HG02759 (cell line): ENCODE results near the gene SCUBE1.
"Not testable (repeated sequence)": the region's sequence is repeated elsewhere in the genome, so short reads cannot be mapped to it uniquely, and the experiment has no call there.

Source experiments
- ATAC-seq: cut with Tn5 transposase; IDR thresholded peaks from one replicate; pipeline ENCODE4 v1.9.1; 2021; ENCODE audit warnings: mild to moderate bottlenecking, moderate library complexity; ENCODE audit not compliant: unreplicated experiment

The SCUBE1 gene

DNA sequence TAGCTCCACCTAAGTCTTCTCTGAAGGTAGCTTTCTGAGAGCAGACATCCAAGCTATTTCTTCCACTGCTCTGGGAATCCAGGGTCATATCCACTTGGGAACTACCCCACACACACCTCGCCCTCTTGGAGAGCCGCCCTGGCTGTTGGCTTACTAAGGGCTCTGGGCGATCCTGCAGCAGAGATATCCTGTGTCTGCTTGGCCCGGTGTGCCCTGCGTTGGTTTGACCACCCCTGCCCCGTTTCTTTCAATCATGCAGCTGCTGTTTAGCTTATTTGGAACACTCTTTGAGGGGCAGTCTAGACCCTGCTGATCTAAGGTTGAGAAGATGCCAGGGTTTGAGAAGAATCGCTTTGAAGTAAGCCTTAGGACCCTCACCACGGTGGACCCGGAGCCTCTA is 17.4 kb upstream of the SCUBE1 start:
- ATAC-seq = no peak

DNA sequence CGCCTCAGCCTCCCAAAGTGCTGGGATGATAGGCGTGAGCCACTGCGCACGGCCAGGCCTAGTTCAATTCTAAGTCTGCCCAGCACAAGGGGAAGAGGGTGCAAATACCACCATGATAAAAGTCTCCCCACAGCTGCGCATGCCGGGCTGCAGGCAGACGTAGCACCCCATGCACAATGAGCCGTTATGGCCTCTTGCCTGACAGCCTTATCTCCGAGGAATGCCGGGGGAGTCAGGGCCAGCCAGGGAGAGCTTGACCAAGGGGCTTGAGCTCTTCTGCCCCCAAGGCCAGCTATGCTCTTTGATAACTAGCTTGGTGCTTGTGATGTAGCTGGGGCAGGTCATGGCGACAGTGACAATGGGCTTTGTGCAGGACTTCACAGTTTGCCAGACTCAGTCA is 13.7 kb upstream of the SCUBE1 start:
- no peak for ATAC-seq

DNA sequence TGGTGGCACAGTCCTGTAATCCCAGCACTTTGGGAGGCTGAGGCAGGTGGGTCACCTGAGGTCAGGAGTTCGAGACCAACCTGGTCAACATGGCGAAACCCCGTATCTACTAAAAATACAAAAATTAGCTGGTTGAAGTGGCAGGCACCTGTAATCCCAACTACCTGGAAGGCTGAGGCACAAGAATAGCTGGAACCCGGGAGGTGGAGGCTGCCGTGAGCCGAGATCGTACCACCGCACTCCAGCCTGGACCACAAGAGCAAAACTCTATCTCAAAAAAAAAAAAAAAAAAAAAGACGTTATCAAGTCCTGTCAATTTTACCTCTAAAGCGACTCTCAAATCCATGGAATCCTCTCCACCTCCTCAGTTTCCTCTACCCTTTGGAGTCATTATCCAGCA is 12.5 kb upstream of the SCUBE1 start:
- ATAC-seq = not testable (repeated sequence)

DNA sequence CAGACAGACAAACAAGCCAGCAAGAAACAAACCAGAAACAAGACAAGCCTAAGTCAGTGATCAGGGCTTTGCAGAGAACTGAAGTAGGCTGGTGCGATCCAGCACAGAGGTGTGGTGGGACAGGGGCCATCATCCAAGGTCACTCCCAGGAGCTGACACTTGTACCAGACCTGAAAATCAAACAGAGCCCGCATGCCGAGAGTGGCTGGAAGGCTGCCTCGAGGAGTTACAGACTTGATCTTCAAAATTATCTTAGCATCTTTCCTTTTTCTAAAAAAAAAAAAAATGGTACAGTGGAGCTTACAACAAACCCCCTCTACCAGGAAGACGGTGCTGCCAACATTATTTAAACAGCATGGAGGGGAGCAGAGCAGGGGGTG is 8.8 kb upstream of the SCUBE1 start:
- ATAC-seq = no peak

- no peak for ATAC-seq
These were observed 6.5 kb upstream of the SCUBE1 start for GRCh38 chr22:43349636-43350035.

DNA sequence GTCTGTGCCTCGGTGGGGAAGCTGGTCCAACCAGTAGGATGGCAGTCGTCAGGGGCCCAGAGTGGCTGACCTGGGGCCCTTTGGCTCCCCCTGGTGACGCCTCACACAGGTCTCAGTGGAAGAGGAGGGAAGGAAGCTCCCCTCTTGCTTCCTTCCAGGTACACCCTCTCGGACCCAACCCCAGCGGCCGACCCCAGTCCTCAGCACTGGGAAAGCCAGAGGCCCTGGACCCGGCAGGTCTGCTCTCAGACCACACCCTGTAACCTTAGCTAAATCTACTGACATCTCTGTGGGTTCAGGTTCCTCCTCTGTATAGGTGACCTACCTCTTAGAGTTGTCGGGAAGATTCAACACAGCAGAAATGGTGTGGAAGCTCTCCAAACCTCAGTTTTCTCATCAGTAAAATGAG is 3.4 kb upstream of the SCUBE1 start:
- ATAC-seq = no peak

- no peak for ATAC-seq
These were observed 2.7 kb upstream of the SCUBE1 start for GRCh38 chr22:43345761-43346301.

DNA sequence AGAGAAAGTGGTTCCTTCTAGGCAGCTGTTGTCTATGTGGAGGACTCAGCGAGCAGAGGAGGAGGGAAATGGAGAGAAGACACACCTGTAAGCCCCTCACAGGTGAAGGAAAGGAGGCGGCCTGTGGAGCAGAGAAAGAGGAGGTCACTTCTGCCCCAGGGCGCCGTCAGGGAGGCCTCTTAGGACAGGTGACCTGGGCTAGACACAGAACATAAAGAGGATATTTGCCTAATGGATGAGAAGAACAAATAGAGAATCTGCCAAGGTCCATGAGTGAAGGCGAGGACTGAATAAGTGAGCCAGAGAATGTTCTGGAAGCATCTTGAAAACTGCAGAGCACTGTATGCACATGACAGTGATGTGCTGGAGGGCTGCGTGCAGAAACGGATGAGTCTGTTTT is 2.2 kb upstream of the SCUBE1 start:
- ATAC-seq = no peak

GRCh38 chr22:43344520-43344787 is 1.3 kb upstream of the SCUBE1 start:
- no peak for ATAC-seq

- no peak for ATAC-seq
These were observed 723 bp upstream of the SCUBE1 start for GRCh38 chr22:43343670-43344519.

- ATAC-seq = no peak
These were observed 568 bp downstream of the SCUBE1 start for GRCh38 chr22:43342347-43343261.

DNA sequence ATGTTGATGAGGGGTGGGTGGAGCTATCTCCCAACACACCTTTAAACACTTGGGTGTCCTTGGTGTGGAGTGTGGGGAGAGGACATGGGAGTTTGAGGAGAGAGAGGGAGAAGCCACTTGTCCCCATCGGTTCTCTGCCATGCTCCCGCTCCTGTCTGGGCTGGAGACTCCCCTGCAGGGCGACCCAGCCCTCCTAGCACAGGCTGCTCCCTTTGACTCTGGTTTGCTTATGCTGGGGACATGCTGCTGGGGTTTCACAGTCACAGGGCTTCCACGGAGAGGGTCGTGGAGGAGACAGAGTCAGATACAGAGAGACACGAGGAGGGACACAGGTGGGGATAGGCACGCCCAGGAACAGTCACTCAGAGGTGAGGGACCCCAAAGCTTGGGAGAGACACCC is 1.6 kb downstream of the SCUBE1 start:
- no peak for ATAC-seq

- no peak for ATAC-seq
These were observed 4.3 kb downstream of the SCUBE1 start for GRCh38 chr22:43338766-43339345.

- no peak for ATAC-seq
These were observed 5.2 kb downstream of the SCUBE1 start for GRCh38 chr22:43337946-43338345.

DNA sequence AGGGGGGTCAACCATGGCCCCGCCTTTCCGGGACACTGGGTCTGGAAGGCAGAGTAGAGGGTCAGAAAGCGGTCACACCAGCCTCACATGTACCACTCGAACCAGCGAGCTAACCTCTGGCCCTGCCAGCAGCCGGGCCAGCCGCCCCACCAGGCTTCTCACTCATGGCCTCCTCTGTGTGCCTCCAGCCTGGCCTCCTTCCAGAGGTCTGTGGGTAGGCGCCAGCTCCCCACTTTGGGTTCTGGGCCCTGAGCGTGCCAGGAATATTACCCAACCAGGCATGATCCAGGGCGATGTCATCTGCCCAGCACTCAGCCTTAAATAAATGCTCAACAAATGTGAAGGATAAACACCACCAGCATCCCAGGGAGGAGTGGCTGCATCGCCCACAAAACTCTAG is 5.8 kb downstream of the SCUBE1 start:
- no peak for ATAC-seq

DNA sequence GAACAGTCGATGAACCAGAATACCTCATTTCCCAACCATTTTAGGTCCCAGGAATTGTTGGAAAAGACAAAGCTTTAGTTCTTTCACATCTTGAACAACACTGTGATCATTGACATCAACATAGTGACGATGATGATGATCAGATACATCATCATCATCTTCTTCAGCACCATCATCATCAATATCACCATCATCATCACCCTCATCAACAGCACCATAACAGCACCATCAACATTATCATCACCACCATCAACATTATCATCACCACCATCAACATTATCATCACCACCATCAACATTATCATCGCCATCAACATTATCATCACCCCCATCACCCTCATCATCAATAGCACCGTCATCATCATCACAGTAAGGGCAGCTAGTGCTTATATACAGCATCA is 8.8 kb downstream of the SCUBE1 start:
- ATAC-seq = no peak

DNA sequence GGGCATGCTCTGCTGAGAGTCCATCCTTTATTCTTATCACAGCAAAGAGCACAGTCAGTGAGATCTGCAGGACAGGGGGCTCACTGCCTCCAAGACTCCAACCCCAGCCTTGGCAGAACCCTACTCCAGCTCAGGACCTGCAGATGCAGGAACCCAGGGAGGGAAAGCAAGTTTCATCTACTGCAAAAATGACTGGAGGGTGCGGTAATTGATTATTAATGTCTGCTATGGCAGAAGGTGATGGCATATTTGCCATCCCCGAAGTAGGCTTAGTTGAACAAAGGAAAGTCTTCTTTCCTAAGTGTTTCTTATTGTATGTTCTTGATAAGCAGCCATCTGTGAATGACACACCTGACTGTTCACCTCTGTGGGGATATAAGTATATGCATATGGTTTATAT is 9.2 kb downstream of the SCUBE1 start:
- no peak for ATAC-seq

DNA sequence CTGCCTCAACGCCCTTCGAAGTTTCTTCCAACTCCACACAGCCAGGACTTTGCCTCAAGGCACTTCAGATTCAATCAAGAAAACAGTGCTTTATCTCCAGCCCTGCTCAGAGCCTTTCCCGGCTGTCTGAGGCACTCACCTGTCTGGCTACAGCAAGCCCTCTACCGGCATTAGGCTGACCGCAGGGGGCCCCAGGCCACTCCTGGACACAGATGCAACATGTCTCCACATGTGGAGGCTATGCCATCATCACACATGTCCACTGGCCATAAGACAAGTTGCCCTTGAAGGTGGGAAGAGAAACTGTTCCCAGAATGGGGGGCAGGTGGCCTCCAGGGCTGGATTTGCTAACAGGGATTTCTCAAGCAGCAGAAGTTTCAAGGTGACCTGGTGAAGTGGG is 10.0 kb downstream of the SCUBE1 start:
- ATAC-seq = no peak

- no peak for ATAC-seq
These were observed 11.5 kb downstream of the SCUBE1 start for GRCh38 chr22:43331698-43332097.

DNA sequence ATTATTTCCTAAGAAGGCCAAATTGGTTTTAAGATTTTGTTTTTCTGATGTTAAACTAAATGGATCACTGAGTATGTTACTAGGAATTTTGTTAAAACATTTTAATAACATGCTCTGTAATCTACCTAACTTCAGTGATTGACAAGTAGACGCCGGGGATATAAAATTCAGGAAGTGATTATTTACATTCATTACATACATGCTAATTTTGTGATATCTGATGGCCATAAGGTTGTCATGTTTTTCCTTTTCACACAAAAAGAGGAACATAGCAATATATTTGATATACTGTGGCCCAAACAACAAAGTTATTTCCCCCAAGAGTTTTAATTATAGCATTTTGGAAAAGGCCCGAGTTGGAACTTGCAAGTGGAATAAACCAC is 12.1 kb downstream of the SCUBE1 start:
- no peak for ATAC-seq

GRCh38 chr22:43330178-43331068 is 12.7 kb downstream of the SCUBE1 start:
- ATAC-seq = no peak
